HepG2 (cell line): Measurements from ENCODE around the gene RAP1A. TPM values are rescaled to one million over a fixed set of nuclear protein-coding genes. Genes with fewer than 3 reads are reported as not detected.

Experiments used
- CAMTA2 ChIP-seq: sonication (generic); formaldehyde crosslinking; IDR thresholded peaks from 2 replicates; pipeline ENCODE4 v1.4.0; 2020; ENCODE audit warnings: mild to moderate bottlenecking, missing genetic modification reagents, borderline replicate concordance
- CEBPG ChIP-seq: IDR thresholded peaks from 2 replicates; pipeline ENCODE4 v1.6.1; 2016
- HIVEP1 ChIP-seq: sonication (generic); formaldehyde crosslinking; IDR thresholded peaks from 2 replicates; pipeline ENCODE4 v1.4.0; 2020; ENCODE audit warnings: mild to moderate bottlenecking, missing genetic modification reagents
- HMGA1 ChIP-seq: sonication (generic); formaldehyde crosslinking; conservative IDR thresholded peaks from 2 replicates; pipeline ENCODE4 v1.4.0; 2020; ENCODE audit warnings: missing genetic modification reagents
- MAFG ChIP-seq: sonication (generic); formaldehyde crosslinking; IDR thresholded peaks from 2 replicates; pipeline ENCODE4 v1.5.1; 2020; ENCODE audit warnings: mild to moderate bottlenecking, missing genetic modification reagents
- MTF1 ChIP-seq: sonication (generic); formaldehyde crosslinking; IDR thresholded peaks from 2 replicates; pipeline ENCODE4 v1.5.0; 2020; ENCODE audit warnings: missing genetic modification reagents
- SIN3A ChIP-seq: IDR thresholded peaks from 2 replicates; pipeline ENCODE4 v1.6.1; 2011; ENCODE audit warnings: low read depth, mild to moderate bottlenecking, control low read depth, low read length, borderline replicate concordance
- SMARCC2 ChIP-seq: fragments of 450-650 bp; IDR thresholded peaks from 2 replicates; pipeline ENCODE4 v1.6.1; 2017; ENCODE audit warnings: antibody characterized with exemption, mild to moderate bottlenecking
- SRSF9 ChIP-seq: fragments of 200-400 bp; formaldehyde crosslinking; IDR thresholded peaks from 2 replicates; pipeline ENCODE4 v1.6.1; 2018; ENCODE audit warnings: borderline replicate concordance, mild to moderate bottlenecking, low read depth, low read length; ENCODE audit not compliant: insufficient read depth, poor library complexity, severe bottlenecking
- TSC22D2 ChIP-seq: sonication (generic); formaldehyde crosslinking; IDR thresholded peaks from 2 replicates; pipeline ENCODE4 v1.5.1; 2020; ENCODE audit warnings: missing genetic modification reagents, mild to moderate bottlenecking, borderline replicate concordance
- ZBTB21 ChIP-seq: sonication (generic); formaldehyde crosslinking; IDR thresholded peaks from 2 replicates; pipeline ENCODE4 v1.4.0; 2020; ENCODE audit warnings: missing genetic modification reagents
- ZIK1 ChIP-seq: sonication (generic); formaldehyde crosslinking; IDR thresholded peaks from 2 replicates; pipeline ENCODE4 v1.5.0; 2020; ENCODE audit warnings: mild to moderate bottlenecking, low read depth, missing genetic modification reagents, borderline replicate concordance
- polyA plus RNA-seq, 8 experiments: library from polyadenylated mRNA; depleted of rRNA in 3 of 8; stranded (reverse) in 7 of 8; unstranded in 1 of 8; fragments of >200 nt; fragmentation: Illumina TruSeq in 4 of 8; extraction: Trizol in 4 of 8; gene quantifications; 2 replicates each; pipeline versions ENCODE4 v1.2.1 to v1.2.3, GENCODE V29; 2011 to 2016; ENCODE audit warnings: low read depth in 4 of 8, missing spikeins in 1 of 8, mixed read lengths in 1 of 8; ENCODE audit not compliant: insufficient read depth in 1 of 8
- total RNA-seq, 5 experiments: library from RNA; depleted of rRNA; stranded (reverse); fragments of >200 nt; fragmentation: Illumina TruSeq; extraction: Trizol; gene quantifications; 2 replicates each; pipeline ENCODE4 v1.2.3, GENCODE V29; 2016; ENCODE audit warnings: low read depth in 1 of 5
- TF ChIP-seq, protein P1 (sequence below): sonication (generic); formaldehyde crosslinking; IDR thresholded peaks from 2 replicates; pipeline ENCODE4 v1.8.0; 2022; ENCODE audit warnings: missing genetic modification reagents, low read depth, mild to moderate bottlenecking, borderline replicate concordance
- TF ChIP-seq, protein P2 (sequence below): sonication (generic); formaldehyde crosslinking; IDR thresholded peaks from 2 replicates; pipeline ENCODE4 v1.9.0; 2021; ENCODE audit warnings: missing genetic modification reagents, borderline replicate concordance
- TF ChIP-seq, protein P3 (sequence below): sonication (generic); formaldehyde crosslinking; IDR thresholded peaks from 2 replicates; pipeline ENCODE4 v1.8.0; 2022; ENCODE audit warnings: missing genetic modification reagents, mild to moderate bottlenecking, borderline replicate concordance
- TF ChIP-seq, protein P4 (sequence below): sonication (generic); formaldehyde crosslinking; IDR thresholded peaks from 2 replicates; pipeline ENCODE4 v1.4.0; 2020; ENCODE audit warnings: mild to moderate bottlenecking, low read depth, missing genetic modification reagents
- TF ChIP-seq, protein P5 (sequence below): sonication (generic); formaldehyde crosslinking; IDR thresholded peaks from 2 replicates; pipeline ENCODE4 v1.8.1; 2023; ENCODE audit warnings: mild to moderate bottlenecking, missing genetic modification reagents
- TF ChIP-seq, protein P6 (sequence below): sonication (generic); formaldehyde crosslinking; IDR thresholded peaks from 2 replicates; pipeline ENCODE4 v1.5.0; 2020; ENCODE audit warnings: mild to moderate bottlenecking, missing genetic modification reagents, borderline replicate concordance

RAP1A gene
- total and polyA plus RNA-seq, 2 of the 13 experiments (the other 11 are each of a cell fraction or from before 2014, with no cell fraction given), result 19.0 to 20.7 TPM

DNA sequence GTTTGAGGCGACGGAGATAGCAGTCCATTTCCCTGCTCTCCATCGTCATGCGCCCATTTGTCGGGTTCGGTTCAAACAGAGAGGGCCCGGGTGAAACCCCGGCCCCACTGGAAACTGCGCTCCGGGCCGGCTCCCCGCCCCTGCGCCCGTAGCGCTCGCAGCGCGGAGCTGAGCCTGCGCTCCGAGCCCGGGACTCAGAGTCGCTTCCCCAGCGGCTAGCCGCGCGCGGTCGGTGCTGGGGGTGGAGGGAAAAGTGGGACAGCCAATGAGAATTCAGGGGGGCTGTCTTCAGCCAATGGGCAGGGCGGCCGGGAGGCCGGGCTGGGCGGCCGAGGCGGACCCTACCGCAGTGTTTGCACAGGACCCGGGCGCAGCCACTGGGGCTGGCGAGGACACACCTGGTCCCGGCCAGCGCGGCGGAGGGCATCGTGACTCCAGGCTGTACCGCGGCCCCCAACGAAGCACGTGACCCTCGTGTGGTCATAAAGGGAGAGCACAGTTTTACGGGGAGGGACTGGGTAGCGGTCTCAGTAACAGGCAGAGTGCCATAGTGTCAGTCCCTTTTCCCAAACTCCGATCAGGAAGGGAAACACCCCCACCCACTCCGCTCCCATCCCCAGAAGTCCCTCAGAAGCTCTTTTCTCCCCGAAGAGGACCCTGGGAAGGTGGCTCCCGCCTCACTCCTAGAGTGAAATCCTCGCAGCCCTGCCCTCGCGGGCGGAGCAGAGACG is 119.8 kb downstream of the RAP1A start, which contains the start of gene INKA2 (continued):
- TF ChIP-seq ZIK1 (CRISPR knock-in tag), result peak; percentile 57; the same call in 1 of the 2 replicates
- no peak for TF ChIP-seq SRSF9
- peak; percentile 85 for TF ChIP-seq MTF1 (CRISPR knock-in tag)
- TF ChIP-seq, protein P1, sequence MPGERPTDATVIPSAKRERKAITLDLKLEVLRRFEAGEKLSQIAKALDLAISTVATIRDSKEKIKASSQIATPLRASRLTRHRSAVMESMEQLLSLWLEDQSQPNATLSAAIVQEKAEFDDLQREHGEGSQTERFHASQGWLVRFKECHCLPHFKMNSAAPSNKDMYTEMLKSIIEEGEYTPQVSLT (CRISPR knock-in tag), result no peak
- TF ChIP-seq SIN3A, result no peak
- TF ChIP-seq HIVEP1 (CRISPR knock-in tag), result no peak
- no peak for TF ChIP-seq TSC22D2 (CRISPR knock-in tag)
- TF ChIP-seq CAMTA2 (CRISPR knock-in tag), result no peak
- TF ChIP-seq MAFG (CRISPR knock-in tag), result no peak
- TF ChIP-seq, protein P2, sequence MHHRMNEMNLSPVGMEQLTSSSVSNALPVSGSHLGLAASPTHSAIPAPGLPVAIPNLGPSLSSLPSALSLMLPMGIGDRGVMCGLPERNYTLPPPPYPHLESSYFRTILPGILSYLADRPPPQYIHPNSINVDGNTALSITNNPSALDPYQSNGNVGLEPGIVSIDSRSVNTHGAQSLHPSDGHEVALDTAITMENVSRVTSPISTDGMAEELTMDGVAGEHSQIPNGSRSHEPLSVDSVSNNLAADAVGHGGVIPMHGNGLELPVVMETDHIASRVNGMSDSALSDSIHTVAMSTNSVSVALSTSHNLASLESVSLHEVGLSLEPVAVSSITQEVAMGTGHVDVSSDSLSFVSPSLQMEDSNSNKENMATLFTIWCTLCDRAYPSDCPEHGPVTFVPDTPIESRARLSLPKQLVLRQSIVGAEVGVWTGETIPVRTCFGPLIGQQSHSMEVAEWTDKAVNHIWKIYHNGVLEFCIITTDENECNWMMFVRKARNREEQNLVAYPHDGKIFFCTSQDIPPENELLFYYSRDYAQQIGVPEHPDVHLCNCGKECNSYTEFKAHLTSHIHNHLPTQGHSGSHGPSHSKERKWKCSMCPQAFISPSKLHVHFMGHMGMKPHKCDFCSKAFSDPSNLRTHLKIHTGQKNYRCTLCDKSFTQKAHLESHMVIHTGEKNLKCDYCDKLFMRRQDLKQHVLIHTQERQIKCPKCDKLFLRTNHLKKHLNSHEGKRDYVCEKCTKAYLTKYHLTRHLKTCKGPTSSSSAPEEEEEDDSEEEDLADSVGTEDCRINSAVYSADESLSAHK, result no peak
- TF ChIP-seq SMARCC2, result no peak
- TF ChIP-seq, protein P3, sequence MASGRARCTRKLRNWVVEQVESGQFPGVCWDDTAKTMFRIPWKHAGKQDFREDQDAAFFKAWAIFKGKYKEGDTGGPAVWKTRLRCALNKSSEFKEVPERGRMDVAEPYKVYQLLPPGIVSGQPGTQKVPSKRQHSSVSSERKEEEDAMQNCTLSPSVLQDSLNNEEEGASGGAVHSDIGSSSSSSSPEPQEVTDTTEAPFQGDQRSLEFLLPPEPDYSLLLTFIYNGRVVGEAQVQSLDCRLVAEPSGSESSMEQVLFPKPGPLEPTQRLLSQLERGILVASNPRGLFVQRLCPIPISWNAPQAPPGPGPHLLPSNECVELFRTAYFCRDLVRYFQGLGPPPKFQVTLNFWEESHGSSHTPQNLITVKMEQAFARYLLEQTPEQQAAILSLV (CRISPR knock-in tag), result peak; percentile 75
- no peak for TF ChIP-seq ZBTB21
- TF ChIP-seq, protein P4, sequence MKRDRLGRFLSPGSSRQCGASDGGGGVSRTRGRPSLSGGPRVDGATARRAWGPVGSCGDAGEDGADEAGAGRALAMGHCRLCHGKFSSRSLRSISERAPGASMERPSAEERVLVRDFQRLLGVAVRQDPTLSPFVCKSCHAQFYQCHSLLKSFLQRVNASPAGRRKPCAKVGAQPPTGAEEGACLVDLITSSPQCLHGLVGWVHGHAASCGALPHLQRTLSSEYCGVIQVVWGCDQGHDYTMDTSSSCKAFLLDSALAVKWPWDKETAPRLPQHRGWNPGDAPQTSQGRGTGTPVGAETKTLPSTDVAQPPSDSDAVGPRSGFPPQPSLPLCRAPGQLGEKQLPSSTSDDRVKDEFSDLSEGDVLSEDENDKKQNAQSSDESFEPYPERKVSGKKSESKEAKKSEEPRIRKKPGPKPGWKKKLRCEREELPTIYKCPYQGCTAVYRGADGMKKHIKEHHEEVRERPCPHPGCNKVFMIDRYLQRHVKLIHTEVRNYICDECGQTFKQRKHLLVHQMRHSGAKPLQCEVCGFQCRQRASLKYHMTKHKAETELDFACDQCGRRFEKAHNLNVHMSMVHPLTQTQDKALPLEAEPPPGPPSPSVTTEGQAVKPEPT (CRISPR knock-in tag), result no peak
- TF ChIP-seq, protein P5, sequence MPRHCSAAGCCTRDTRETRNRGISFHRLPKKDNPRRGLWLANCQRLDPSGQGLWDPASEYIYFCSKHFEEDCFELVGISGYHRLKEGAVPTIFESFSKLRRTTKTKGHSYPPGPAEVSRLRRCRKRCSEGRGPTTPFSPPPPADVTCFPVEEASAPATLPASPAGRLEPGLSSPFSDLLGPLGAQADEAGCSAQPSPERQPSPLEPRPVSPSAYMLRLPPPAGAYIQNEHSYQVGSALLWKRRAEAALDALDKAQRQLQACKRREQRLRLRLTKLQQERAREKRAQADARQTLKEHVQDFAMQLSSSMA (CRISPR knock-in tag), result no peak
- TF ChIP-seq HMGA1, result no peak
- TF ChIP-seq CEBPG (CRISPR knock-in tag), result peak; percentile 30; the same call in 1 of the 2 replicates
- TF ChIP-seq, protein P6, sequence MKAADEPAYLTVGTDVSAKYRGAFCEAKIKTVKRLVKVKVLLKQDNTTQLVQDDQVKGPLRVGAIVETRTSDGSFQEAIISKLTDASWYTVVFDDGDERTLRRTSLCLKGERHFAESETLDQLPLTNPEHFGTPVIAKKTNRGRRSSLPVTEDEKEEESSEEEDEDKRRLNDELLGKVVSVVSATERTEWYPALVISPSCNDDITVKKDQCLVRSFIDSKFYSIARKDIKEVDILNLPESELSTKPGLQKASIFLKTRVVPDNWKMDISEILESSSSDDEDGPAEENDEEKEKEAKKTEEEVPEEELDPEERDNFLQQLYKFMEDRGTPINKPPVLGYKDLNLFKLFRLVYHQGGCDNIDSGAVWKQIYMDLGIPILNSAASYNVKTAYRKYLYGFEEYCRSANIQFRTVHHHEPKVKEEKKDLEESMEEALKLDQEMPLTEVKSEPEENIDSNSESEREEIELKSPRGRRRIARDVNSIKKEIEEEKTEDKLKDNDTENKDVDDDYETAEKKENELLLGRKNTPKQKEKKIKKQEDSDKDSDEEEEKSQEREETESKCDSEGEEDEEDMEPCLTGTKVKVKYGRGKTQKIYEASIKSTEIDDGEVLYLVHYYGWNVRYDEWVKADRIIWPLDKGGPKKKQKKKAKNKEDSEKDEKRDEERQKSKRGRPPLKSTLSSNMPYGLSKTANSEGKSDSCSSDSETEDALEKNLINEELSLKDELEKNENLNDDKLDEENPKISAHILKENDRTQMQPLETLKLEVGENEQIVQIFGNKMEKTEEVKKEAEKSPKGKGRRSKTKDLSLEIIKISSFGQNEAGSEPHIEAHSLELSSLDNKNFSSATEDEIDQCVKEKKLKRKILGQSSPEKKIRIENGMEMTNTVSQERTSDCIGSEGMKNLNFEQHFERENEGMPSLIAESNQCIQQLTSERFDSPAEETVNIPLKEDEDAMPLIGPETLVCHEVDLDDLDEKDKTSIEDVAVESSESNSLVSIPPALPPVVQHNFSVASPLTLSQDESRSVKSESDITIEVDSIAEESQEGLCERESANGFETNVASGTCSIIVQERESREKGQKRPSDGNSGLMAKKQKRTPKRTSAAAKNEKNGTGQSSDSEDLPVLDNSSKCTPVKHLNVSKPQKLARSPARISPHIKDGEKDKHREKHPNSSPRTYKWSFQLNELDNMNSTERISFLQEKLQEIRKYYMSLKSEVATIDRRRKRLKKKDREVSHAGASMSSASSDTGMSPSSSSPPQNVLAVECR (CRISPR knock-in tag), result peak; percentile 70
